CD4-positive, alpha-beta T cell treated with Interleukin-1 beta for 1 hour (primary cell): ENCODE data around the gene ADCY7.

Experiments used
- DNase-seq, 2 donors: peaks; one replicate each; pipeline ENCODE4 v3.0.0-alpha.2; 2020 to 2022

ADCY7 gene

DNA sequence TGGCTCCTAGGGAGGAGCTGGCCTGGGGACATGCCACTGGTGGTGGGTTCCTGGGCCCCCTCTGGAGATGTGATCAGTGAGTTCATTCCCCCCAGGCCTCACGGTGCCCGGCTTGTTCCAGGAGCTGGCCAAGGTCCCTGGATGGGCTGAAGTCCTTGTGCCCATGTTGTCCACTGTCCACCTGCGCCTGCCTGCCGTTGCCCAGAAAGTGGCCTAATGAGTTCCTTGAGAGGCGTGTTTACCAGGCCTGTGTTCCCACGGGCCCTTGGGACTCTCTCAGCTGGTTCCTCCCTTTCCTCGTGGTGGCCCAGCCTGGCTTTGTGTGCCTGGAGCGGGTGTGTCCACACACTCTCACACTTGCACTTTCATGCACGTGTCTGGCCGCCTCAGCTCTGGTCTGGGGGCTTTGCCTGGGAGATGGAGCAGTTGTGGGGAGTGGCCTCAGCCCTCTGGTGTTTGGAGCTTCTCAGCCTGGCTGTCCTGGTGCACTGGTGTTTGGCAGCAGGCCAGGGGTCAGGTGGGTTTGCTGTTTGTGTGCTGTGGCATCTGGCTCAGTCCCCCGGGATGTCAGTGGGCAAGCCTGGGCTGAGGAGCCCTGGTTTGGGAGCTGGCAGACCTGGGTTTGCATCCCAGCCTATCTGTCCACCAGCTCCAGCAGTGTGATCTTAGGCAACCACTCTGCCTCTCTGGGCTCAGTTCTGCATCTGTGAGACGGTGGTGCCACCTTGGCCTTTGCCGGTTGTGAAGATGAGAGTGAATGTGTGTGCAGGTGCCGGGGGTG, 18.0 kb downstream of the ADCY7 start:
- no peak for DNase-seq

DNA sequence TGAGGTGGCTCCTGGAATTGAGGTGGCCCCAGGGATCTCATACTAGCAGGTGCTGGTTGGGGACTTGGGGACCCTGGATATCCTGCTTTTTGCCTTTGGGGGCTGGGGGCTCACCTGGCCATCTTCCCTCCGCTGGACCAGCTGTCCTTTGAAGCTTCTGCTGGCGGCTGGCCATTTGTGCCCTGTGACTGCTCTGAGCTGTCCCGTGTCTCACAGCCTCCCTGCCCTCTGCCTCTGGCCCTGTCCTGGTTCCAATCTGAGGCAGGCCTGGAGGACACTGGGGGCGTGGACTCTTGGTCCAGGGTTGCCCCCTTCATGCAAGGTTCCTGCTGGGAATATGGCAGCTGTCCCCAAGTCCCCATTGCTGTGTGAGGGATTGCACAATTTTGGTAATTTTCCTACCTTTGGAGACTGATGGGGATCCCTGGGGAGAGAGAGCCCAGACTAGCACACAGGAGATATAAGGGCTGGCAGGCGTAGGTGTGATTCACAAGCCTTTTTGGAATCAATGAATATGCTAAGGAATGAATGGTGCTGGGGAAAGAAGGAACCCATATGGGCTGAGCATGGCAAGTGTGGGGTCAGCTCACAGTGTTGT, 19.2 kb downstream of the ADCY7 start:
- DNase-seq = no peak

DNA sequence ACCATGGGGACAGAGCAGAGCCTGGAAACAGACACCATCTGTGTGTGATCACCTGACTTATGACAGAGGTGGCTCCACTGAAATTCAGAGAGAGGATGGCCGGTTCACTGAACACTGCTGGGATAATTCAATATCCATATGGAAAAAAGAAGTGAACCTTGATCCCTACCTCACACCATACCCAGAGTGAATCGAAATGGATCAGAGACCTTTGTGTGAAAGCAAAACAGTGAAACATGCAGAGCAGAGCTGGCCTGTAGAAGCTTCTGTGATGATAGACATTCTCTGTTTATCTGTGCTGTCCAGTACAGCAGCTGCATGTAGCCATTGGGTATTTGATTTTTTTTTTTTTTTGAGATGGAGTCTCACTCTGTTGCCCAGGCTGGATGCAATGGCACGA, 20.3 kb downstream of the ADCY7 start:
- no peak for DNase-seq

DNA sequence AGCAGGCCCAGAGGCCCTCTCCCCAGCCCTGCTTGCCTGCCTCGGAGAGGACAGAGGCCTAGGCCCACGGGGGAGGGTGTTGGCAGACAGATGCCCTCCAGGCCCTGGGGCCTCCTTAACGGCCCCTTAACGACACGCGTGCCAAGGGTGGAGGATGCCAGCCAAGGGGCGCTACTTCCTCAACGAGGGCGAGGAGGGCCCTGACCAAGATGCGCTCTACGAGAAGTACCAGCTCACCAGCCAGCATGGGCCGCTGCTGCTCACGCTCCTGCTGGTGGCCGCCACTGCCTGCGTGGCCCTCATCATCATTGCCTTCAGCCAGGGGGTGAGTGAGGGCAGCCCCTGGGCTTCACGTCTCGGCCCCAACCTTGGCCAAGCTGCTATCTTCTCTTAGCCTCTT, 21.7 kb downstream of the ADCY7 start:
- DNase-seq = no peak

DNA sequence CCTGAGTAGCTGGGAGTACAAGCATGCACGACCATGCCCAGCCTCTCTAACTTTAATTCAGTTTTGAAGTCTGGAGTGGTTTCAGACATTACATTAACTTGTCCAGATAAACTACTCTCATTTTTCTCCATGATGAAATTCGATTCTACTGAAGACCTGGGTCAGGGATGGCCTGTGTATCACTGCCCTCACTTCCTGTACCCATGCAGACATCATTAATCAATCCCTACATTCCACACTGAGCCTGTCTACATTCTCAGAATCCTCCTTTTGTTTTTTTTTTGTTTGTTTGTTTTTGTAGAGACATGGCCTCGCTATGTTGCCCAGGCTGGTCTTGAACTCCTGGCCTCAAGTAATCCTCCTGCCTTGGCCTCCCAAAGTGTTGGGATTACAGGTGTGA, 22.6 kb downstream of the ADCY7 start:
- no peak for DNase-seq

DNA sequence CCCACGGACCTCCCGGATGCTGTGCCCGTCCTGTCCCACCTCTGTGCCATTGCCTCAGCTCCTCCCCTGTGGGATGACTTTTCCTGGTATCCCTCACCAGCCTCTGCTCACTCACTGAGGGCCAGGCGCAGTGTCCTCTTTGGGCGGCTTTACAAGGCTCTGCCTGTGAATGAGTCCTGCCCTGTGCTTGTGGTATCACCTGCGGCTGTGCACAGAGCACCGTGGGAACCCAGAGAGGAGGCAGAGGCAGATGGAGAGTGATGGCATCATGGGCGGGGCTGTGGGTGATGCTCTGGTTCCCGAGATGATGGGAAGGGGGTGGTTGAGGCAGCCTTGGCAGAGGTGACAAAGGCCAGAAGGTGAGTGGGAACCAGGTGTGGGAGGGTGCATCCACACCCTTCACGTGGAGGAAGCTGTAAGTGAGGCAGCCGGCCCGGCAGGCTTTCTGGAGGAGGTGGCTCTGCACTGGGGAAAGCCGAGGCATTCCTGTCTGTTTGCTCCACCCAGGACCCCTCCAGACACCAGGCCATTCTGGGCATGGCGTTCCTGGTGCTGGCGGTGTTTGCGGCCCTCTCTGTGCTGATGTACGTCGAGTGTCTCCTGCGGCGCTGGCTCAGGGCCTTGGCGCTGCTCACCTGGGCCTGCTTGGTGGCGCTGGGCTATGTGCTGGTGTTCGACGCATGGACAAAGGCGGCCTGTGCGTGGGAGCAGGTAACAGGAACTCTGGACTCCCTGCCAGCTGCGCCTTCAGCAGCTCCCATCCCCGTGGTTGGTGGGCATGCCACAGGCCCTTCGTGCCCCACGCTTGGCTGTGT, 23.8 kb downstream of the ADCY7 start:
- no peak for DNase-seq

DNA sequence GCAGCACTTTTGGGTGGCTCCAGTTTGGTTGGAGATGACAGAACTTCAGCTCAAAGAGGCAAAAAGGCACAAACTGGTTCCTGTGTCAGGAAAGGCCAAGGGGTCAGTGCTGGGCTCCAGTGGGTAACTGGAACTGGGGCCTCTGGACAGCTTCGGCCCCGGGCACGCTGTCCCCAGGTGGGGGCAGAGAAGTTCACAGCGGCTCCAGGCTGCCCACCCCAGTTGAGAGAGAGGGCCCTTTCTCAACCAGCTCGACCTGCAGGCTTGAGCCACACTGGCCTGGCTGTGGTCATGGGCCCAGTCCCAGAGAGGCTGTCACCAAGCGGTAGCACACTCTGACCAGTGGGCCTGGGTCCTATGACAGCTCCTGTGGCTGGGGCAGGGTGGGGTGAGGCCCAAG, 24.5 kb downstream of the ADCY7 start:
- DNase-seq = no peak

DNA sequence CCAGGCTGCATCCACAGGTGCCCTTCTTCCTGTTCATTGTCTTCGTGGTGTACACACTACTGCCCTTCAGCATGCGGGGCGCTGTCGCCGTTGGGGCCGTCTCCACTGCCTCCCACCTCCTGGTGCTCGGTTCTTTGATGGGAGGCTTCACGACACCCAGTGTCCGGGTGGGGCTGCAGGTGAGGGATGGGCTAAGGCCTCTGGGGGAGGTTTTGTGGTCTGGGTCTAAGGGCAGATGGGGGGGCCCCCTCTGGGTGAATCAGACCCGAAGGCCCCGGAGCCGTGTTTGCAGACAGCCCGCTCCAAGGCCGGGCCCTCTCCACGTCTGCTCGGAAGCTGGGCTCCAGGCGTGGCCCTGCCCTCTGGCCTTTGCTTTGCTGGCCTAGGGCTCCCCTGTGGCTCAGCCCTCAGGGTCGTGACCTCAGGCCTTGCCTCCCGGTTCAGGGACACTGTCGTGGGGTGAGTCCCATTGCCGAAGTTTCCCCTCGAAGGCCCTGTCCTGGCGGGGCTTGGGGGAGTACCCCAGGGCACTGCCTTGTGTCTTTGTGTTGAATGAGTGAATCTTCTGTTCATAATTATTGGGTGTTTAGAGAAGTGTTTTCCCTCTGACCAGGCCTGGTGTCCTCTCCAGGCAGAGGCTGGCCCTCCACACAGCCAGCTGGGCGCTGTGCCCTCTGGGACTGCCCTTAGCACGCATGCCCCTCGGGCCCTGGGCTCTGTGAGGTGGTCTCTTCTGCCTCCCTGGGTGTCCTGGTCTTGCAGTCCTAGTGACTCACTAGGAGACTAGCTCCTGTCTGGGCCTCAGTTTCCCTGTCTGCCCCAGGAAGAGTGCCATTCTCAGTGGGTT, 25.6 kb downstream of the ADCY7 start:
- DNase-seq = no peak

DNA sequence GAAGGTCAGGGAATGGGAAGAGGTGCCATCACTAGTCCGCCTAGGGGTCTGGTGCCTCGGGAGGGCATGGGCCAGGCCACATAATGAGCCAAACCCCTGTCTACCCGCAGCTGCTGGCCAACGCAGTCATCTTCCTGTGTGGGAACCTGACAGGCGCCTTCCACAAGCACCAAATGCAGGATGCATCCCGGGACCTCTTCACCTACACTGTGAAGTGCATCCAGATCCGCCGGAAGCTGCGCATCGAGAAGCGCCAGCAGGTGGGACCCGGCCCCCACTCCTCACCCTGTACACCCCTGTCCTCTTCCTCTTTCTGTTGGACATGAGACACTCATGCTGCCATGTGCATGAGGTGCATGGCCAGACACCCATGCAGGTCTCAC, 26.2 kb downstream of the ADCY7 start:
- DNase-seq = no peak

DNA sequence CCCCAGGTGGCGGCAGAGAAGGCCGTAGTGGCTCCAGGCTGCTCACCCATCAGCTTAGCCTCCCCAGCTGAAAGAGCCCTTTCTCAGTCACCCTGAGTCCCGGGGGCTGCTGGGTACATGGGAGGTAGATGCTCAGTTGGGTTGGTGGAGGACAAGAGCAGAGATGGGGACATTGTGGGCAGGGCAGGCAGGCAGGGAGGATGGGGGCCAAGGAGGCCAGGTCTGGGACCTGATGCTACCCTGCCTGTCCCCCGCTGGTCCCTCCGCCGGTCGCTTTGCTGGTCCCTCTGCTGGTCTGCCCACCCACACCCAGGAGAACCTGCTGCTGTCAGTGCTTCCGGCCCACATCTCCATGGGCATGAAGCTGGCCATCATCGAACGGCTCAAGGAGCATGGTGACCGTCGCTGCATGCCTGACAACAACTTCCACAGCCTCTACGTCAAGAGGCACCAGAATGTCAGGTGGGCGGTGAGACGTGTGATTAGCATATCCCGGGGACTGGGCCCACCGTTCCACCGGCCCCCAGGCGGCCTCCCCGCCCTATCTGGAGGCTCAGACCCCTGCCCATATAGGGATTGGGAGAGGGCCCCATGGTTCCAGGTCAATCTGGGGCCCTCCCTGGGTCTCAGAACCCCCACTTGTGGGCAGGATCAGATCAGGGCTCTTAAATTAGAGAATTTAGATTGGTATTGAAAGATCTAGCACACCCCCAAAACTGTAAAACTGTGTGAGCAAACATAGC, 26.9 kb downstream of the ADCY7 start:
- no peak for DNase-seq

DNA sequence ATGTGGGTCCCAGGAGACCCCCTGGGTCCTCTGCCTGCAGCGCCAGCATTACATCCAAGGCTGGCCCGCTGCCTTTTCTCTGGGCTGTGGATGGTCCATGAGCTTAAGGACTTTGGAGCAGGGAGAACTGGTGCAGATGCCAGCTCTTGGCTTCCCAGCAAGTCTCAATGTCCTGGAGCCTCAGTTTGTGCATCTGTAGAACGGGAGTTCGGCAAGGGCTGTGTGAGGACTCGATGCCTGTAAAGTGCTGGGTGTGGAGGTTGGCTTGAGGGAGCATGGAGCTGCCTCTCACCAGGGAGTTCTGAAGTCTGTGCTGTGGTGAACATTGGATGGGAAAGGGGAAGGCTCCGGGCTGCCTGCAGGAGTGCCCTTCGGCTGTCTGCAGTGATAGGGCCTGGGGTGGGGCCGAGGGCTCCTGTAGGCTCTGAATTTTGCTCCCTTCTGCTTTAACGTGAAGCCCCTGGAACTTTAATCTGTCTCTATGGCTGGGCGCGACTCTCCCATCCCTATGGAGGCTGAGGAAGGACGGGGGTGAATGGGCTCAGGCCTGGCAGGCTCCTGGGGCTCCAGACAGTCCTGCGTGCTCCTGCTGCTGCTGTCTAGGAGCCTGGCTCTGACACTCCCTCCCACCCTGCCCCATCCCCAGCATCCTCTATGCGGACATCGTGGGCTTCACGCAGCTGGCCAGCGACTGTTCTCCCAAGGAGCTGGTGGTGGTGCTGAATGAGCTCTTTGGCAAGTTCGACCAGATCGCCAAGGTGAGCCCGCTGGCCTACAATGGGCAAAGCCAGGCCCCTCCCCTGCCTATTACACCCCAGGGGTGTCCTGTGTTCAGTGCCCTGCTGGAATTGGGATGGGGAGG, 27.9 kb downstream of the ADCY7 start:
- DNase-seq = no peak

DNA sequence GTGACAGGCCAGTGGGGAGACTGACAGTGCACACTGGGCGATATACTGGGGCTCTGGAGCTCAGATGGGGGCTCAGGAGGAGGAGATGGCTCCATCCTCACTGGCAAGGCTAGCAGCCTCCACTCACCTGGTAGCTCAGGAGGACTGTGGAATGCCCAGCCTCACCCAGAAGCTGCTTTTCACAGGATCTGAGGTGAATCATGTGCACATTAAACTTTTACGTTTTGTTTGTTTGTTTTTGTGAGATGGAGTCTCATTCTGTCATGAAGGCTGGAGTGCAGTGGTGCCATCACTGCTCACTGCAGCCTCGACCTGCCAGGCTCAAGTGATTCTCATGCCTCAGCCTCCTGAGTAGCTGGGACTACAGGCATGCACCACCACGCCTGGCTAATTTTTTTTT, 28.6 kb downstream of the ADCY7 start:
- no peak for DNase-seq

DNA sequence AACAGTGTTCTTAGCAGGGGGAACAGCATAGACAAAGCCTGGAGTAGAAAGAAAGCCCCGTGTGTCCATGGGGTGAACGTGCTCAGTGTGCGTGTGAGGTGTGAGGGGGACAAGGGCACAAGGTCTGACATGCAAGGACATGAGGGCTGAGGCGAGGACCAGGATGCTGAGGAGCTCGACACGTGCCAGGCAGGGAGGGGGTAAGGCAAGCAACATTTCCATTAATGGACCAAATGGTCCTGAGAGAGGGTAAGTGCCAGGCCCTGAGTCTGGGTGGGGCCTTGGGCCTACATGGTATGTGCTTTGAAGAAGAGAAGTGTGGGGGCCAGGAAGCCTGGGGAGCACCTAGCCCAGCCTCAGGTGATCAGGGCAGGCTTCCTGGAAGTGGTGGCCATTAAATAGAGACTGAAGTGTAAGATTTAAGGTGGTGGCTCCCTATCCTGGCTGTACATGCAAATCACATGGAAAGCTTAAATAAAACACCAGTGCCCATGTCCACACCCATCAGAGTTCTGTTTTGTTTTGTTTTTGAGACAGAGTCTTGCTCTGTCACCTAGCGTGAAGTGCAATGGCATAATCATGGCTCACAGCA, 29.3 kb downstream of the ADCY7 start:
- DNase-seq = no peak

DNA sequence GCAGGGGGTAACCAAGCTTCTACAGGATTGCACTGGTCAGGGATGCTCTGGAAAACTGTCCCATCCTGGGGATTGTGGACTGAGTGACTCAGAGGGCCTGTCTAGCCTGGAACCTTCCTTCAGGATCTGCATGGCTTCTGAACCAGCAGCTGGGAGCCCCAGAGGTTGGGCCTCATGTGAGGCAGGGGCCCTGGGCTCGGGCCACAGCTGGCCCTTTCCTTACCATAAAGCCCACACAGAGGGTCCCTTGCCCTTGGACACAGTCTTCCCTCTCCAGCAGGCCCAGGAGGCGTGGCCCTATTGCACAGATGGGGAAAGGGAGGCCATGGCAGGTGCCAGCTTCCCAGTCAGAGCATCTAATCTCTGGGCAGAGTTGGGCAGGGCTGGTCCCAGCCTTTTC, 30.5 kb downstream of the ADCY7 start:
- DNase-seq = no peak

DNA sequence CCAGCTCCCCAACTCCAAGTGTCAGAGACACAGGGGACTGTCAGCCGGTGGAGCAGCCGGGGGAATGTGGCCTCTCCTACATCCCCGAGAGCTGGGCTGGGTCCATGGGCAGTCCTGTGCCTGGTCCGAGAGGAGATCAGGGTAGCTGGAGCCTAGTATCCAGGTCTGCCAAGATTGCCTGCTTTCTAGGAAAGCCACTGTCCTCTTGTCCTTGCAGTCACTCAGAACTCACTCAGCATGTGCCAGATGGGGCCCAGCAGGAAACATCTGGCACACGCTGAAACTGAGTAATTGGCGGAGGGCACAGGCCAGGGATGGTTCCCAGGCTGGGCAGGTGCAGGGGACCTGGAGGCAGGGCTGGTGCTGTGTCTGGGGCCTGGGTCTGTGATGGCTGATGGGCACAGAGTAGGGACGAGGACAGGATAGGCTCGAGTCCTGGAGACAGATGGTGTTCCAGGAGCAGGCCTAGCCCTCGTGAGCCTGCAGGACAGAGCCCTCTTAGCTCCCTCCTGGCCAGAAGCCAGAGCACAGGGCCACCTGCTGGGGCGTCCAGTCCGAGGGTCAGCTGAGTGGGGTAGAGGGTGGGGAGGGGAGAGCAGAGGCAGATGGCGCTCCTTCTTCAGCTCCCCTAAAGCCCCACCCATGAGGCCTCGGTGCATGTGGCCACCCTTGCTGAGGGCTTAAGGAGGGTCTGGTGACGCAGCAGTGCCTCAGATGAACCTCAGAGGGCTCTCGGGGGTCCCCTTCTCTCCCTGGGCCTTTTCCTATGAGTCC, 31.1 kb downstream of the ADCY7 start:
- no peak for DNase-seq

DNA sequence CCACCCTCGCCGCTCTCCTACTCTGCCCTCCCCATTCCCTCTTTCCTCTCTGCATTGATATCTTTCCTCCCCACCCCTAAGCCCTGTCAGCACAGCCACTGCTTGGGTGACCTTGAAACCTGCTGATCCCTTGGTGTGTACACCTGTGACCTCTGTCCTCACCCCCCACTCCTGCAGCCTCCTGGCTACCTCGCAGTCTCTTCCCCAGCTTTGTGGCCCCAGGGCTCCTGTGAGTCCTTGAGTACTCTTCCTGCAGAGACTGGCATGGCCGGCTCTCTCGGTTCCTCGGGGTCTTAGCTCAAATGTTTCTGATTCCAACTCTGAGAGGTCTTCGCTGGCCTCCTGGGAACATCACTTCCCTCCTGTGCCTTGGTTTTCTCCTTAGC, 31.7 kb downstream of the ADCY7 start:
- no peak for DNase-seq

DNA sequence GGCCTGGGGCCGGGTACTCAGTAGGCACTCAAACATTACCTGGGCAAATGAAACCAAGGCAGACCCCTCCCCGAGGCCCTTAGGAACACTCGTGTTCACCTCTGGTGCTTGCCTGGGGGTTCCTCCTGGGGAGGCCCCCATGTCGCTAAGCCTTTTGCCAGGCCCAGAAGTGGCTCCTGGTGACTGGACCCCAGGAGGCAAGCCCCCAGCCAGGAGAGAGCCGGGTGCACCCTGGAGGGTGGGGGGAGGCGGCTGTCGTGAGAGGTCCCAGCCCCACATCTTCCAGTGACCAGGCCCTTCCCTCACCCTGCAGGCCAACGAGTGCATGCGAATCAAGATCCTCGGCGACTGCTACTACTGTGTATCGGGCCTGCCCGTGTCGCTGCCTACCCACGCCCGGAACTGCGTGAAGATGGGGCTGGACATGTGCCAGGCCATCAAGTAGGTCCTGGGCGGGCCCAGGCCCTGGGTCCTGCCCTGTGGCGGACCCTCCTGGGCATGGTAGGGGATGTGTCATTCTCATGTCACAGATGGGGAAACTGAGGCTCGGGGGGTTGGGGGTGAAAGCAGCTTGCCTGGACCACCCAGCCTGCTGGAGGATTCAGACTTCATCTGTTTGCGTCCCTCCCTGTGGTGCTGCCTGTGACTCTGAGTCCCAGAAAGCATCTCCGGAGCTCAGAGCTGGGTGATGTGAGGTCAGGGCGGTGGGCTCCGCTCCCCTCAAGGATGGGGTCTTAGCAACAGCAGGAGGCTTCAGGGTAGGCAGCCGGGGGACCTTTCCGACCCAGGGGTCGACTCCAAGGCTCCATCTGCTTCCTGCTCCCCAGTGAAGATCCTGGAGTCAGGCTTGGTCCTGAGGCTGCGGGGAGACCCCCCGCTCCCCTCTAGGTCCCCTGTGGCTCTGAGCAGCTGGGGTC, 32.5 kb downstream of the ADCY7 start:
- no peak for DNase-seq

DNA sequence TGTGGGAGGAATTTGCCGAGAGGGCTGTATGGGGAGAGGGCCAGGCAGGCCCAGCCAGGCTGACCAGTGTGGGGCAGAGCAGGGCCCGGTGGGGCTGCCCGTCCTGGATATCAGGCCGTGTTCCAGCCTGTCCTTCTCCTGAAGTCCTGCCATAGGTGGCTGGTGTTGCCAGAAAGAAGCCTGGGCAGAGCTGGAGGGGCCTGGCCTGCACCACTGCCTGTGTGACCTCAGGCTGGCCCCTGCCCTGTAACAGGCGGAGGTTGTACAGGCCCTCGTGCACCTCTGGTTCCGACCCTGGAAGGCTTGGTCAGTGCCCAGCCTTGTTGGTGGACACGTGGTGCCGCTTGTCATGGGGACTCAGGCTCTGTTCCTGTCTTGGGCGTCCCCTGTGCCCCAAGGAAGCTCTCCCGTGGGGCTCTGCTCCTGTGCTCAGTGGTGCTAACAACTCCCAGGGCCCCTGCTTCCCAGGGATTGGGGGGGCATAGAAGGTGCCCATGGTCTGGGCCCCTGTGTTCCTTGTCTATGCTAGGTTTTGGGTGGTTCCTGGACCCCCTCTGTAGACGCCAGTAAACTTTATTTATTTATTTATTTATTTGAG, 33.3 kb downstream of the ADCY7 start:
- DNase-seq = no peak
